Type B pancreatic cell (in vitro differentiated cells): ENCODE results near the gene CRYL1. TPM values are rescaled to one million over a fixed set of nuclear protein-coding genes. Genes with fewer than 3 reads are reported as not detected.

Source experiments
- DNase-seq: peaks from one replicate; pipeline ENCODE4 v3.0.0; 2021; ENCODE audit warnings: mixed read lengths; ENCODE audit not compliant: unreplicated experiment; ENCODE audit errors: extremely low spot score
- H3K27ac Mint-ChIP-seq: 2 replicates; pipeline ENCODE4 v1.8.0; 2021; ENCODE audit warnings: mild to moderate bottlenecking, mixed read lengths
- H3K27me3 Mint-ChIP-seq: 2 replicates; pipeline ENCODE4 v1.8.0; 2021; ENCODE audit warnings: mixed read lengths
- H3K36me3 Mint-ChIP-seq: 2 replicates; pipeline ENCODE4 v1.8.0; 2021; ENCODE audit warnings: mixed read lengths
- H3K4me1 Mint-ChIP-seq: one replicate; pipeline ENCODE4 v1.8.0; 2021; ENCODE audit warnings: mixed read lengths; ENCODE audit not compliant: unreplicated experiment
- H3K4me3 Mint-ChIP-seq: 2 replicates; pipeline ENCODE4 v1.8.0; 2021; ENCODE audit warnings: mild to moderate bottlenecking, mixed read lengths
- H3K9me3 Mint-ChIP-seq: 2 replicates; pipeline ENCODE4 v1.8.0; 2021; ENCODE audit warnings: mixed read lengths
- CTCF ChIP-seq: fragments of 200-600 bp; sonication (generic); conservative IDR thresholded peaks from 2 replicates; pipeline ENCODE4 v1.5.0; 2021; ENCODE audit warnings: antibody characterized with exemption, mild to moderate bottlenecking
- total RNA-seq: library from RNA; stranded (reverse); gene quantifications from 2 replicates; pipeline ENCODE4 v1.2.1, GENCODE V29; 2021; ENCODE audit warnings: low replicate concordance

Gene CRYL1
- total RNA-seq, 1 donor from 2014 or later: 20.2 TPM

- Mint-ChIP-seq H3K27ac (no peak overlapping the region), H3K27me3 (peaks cover 3% of the 10 kb centered on the region), H3K4me3 (no peak overlapping the region), H3K36me3 (no peaks in the 10 kb centered on the region), H3K4me1 (no peaks in the 10 kb centered on the region), H3K9me3 (no peaks in the 10 kb centered on the region)
- no peak for TF ChIP-seq CTCF
- DNase-seq: no peak
These were observed 147.9 kb downstream of the CRYL1 start for GRCh38 chr13:20377720-20378119.

GRCh38 chr13:20375871-20376270, 149.8 kb downstream of the CRYL1 start:
- H3K4me1 Mint-ChIP-seq: peaks cover 11% of the 10 kb centered on the region
- no peaks in the 10 kb centered on the region for H3K36me3 Mint-ChIP-seq
- TF ChIP-seq CTCF: no peak
- no peaks in the 10 kb centered on the region for H3K27me3 Mint-ChIP-seq
- H3K27ac Mint-ChIP-seq: no peak overlapping the region
- H3K9me3 Mint-ChIP-seq: no peaks in the 10 kb centered on the region
- H3K4me3 Mint-ChIP-seq: no peak overlapping the region
- DNase-seq: no peak

GRCh38 chr13:20373861-20374260, 151.8 kb downstream of the CRYL1 start:
- Mint-ChIP-seq H3K27ac (no peak overlapping the region), H3K27me3 (no peaks in the 10 kb centered on the region)
- DNase-seq: no peak

GRCh38 chr13:20371825-20372224, 153.8 kb downstream of the CRYL1 start:
- Mint-ChIP-seq H3K4me3 (no peak overlapping the region), H3K4me1 (peaks cover 12% of the 10 kb centered on the region), H3K27ac (no peak overlapping the region), H3K27me3 (no peaks in the 10 kb centered on the region), H3K9me3 (no peaks in the 10 kb centered on the region), H3K36me3 (no peaks in the 10 kb centered on the region)
- TF ChIP-seq CTCF: no peak
- DNase-seq: no peak

More at GRCh38 chr13:20373861-20374260, 151.8 kb downstream of the CRYL1 start:
- Mint-ChIP-seq H3K9me3 (no peaks in the 10 kb centered on the region), H3K4me3 (no peak overlapping the region), H3K4me1 (peaks cover 12% of the 10 kb centered on the region), H3K36me3 (no peaks in the 10 kb centered on the region)
- TF ChIP-seq CTCF: no peak

GRCh38 chr13:20370815-20371421, 154.7 kb downstream of the CRYL1 start:
- no peak for DNase-seq
- Mint-ChIP-seq H3K27me3 (no peaks in the 10 kb centered on the region), H3K27ac (peak overlapping the region; percentile 62), H3K4me3 (no peak overlapping the region), H3K9me3 (no peaks in the 10 kb centered on the region), H3K4me1 (peaks cover 12% of the 10 kb centered on the region), H3K36me3 (no peaks in the 10 kb centered on the region)
- TF ChIP-seq CTCF: no peak
